C4-2B (cell line): ENCODE results near the gene PDE5A.

Experiments used
- ZFX ChIP-seq: fragments of 450-650 bp; IDR thresholded peaks from 2 replicates; pipeline ENCODE4 v1.6.1; 2017
- TF ChIP-seq, protein P1 (sequence below): fragments of 450-650 bp; conservative IDR thresholded peaks from 2 replicates; pipeline ENCODE4 v1.5.1; 2017; ENCODE audit warnings: mild to moderate bottlenecking

DNA sequence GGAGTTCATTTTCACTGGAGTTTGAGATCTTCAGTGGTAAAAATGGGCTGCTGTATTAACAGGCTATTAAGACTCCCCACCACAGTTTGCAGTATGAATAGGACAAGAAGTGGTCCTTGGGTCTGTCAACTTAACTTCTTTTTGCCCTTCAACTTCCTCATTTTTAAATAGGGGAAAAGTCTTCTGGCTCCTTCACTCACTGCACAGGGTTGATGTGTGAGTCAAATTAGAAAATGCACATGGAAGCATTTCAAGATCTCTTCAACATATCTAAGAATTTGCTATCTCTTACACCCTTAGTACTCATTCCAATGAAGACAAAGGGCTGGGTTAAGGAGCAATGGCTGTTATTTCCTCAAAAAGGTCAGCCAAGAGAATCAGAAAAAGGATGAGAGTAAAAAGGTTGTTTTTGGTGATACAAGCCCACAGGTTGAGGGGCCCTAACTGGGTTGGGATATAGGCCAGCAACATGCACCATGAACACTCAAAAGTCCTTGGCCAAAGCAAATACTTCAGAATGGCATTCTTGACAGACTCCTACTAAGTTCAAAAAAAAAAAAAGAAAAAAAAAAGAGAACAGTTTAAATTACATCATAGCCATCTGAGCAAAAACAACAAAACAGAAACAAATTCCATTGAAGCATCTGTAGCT is 13.4 kb downstream of the PDE5A start:
- TF ChIP-seq, protein P1, sequence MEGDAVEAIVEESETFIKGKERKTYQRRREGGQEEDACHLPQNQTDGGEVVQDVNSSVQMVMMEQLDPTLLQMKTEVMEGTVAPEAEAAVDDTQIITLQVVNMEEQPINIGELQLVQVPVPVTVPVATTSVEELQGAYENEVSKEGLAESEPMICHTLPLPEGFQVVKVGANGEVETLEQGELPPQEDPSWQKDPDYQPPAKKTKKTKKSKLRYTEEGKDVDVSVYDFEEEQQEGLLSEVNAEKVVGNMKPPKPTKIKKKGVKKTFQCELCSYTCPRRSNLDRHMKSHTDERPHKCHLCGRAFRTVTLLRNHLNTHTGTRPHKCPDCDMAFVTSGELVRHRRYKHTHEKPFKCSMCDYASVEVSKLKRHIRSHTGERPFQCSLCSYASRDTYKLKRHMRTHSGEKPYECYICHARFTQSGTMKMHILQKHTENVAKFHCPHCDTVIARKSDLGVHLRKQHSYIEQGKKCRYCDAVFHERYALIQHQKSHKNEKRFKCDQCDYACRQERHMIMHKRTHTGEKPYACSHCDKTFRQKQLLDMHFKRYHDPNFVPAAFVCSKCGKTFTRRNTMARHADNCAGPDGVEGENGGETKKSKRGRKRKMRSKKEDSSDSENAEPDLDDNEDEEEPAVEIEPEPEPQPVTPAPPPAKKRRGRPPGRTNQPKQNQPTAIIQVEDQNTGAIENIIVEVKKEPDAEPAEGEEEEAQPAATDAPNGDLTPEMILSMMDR, result no peak
- no peak for TF ChIP-seq ZFX
